ENCODE results near the gene LETM1. TPM values are rescaled to one million over a fixed set of nuclear protein-coding genes. Genes with fewer than 3 reads are reported as not detected.

The LETM1 gene
- total RNA-seq, 2 donors from 2014 or later = 28.3 to 45.2 TPM

GRCh38 chr4:1772853-1773538, 83.0 kb downstream of the LETM1 start:
- H3K36me3 Mint-ChIP-seq = no peaks in the 10 kb centered on the region
- no peak overlapping the region for H3K27ac Mint-ChIP-seq
- H3K9me3 Mint-ChIP-seq = no peaks in the 10 kb centered on the region
- ATAC-seq (no peak), DNase-seq (ENCODE audit: low spot score in 2 of 2) (no peak)

GRCh38 chr4:1771555-1772305, 84.2 kb downstream of the LETM1 start:
- Mint-ChIP-seq H3K36me3 (no peaks in the 10 kb centered on the region), H3K27ac (no peak overlapping the region), H3K9me3 (no peaks in the 10 kb centered on the region)
- DNase-seq (ENCODE audit: low spot score in 2 of 2) (no peak), ATAC-seq (no peak)

GRCh38 chr4:1770791-1771231, 85.1 kb downstream of the LETM1 start:
- Mint-ChIP-seq H3K36me3 (no peaks in the 10 kb centered on the region), H3K9me3 (no peaks in the 10 kb centered on the region), H3K27ac (no peak overlapping the region)
- no peak for ATAC-seq
- DNase-seq (ENCODE audit: low spot score in 2 of 2) = no peak

- DNase-seq (ENCODE audit: low spot score in 2 of 2) (no peak), ATAC-seq (no peak)
- Mint-ChIP-seq H3K27ac (no peak overlapping the region), H3K36me3 (no peaks in the 10 kb centered on the region), H3K9me3 (no peaks in the 10 kb centered on the region)
Observed at GRCh38 chr4:1770245-1770644, 85.7 kb downstream of the LETM1 start.

GRCh38 chr4:1769692-1770091, 86.3 kb downstream of the LETM1 start:
- Mint-ChIP-seq H3K9me3 (no peaks in the 10 kb centered on the region), H3K36me3 (no peaks in the 10 kb centered on the region), H3K27ac (no peak overlapping the region)
- ATAC-seq (no peak), DNase-seq (ENCODE audit: low spot score in 2 of 2) (no peak)

GRCh38 chr4:1768367-1769034, 87.5 kb downstream of the LETM1 start:
- ATAC-seq = no peak
- no peak for DNase-seq (ENCODE audit: low spot score in 2 of 2)

GRCh38 chr4:1767770-1768366, 88.1 kb downstream of the LETM1 start:
- H3K9me3 Mint-ChIP-seq = no peaks in the 10 kb centered on the region
- ATAC-seq (peak in 1 of 2 donors; percentile 72), DNase-seq (ENCODE audit: low spot score in 2 of 2) (no peak)
- no peaks in the 10 kb centered on the region for H3K36me3 Mint-ChIP-seq
- H3K27ac Mint-ChIP-seq = no peak overlapping the region

More at GRCh38 chr4:1768367-1769034, 87.5 kb downstream of the LETM1 start:
- H3K9me3 Mint-ChIP-seq = no peaks in the 10 kb centered on the region
- no peak overlapping the region for H3K27ac Mint-ChIP-seq
- no peaks in the 10 kb centered on the region for H3K36me3 Mint-ChIP-seq

GRCh38 chr4:1767061-1767769, 88.7 kb downstream of the LETM1 start:
- no peaks in the 10 kb centered on the region for H3K9me3 Mint-ChIP-seq
- DNase-seq (ENCODE audit: low spot score in 2 of 2) = no peak
- ATAC-seq = peak in 1 of 2 donors; percentile 31
- no peak overlapping the region for H3K27ac Mint-ChIP-seq
- H3K36me3 Mint-ChIP-seq = no peaks in the 10 kb centered on the region

- Mint-ChIP-seq H3K27ac (no peak overlapping the region), H3K36me3 (no peaks in the 10 kb centered on the region), H3K9me3 (no peaks in the 10 kb centered on the region)
- DNase-seq (ENCODE audit: low spot score in 2 of 2) (no peak), ATAC-seq (peak in 1 of 2 donors; percentile 16)
Observed at GRCh38 chr4:1766106-1767060, 89.6 kb downstream of the LETM1 start.

GRCh38 chr4:1765409-1766072, 90.4 kb downstream of the LETM1 start:
- ATAC-seq (no peak), DNase-seq (ENCODE audit: low spot score in 2 of 2) (no peak)
- H3K36me3 Mint-ChIP-seq = no peaks in the 10 kb centered on the region
- H3K27ac Mint-ChIP-seq = no peak overlapping the region
- no peaks in the 10 kb centered on the region for H3K9me3 Mint-ChIP-seq

GRCh38 chr4:1764670-1765069, 91.3 kb downstream of the LETM1 start:
- no peak for DNase-seq (ENCODE audit: low spot score in 2 of 2)
- no peak for ATAC-seq
- H3K9me3 Mint-ChIP-seq = no peaks in the 10 kb centered on the region
- H3K36me3 Mint-ChIP-seq = no peaks in the 10 kb centered on the region
- H3K27ac Mint-ChIP-seq = no peak overlapping the region

- H3K9me3 Mint-ChIP-seq = no peaks in the 10 kb centered on the region
- H3K27ac Mint-ChIP-seq = no peak overlapping the region
- ATAC-seq (no peak), DNase-seq (ENCODE audit: low spot score in 2 of 2) (no peak)
- no peaks in the 10 kb centered on the region for H3K36me3 Mint-ChIP-seq
Observed at GRCh38 chr4:1763550-1764080, 92.3 kb downstream of the LETM1 start.

- Mint-ChIP-seq H3K36me3 (no peaks in the 10 kb centered on the region), H3K9me3 (no peaks in the 10 kb centered on the region), H3K27ac (no peak overlapping the region)
- no peak for DNase-seq (ENCODE audit: low spot score in 2 of 2)
- no peak for ATAC-seq
Observed at GRCh38 chr4:1763070-1763549, 92.8 kb downstream of the LETM1 start.

GRCh38 chr4:1762264-1763010, 93.5 kb downstream of the LETM1 start:
- no peaks in the 10 kb centered on the region for H3K9me3 Mint-ChIP-seq
- no peak overlapping the region for H3K27ac Mint-ChIP-seq
- ATAC-seq (no peak), DNase-seq (ENCODE audit: low spot score in 2 of 2) (no peak)
- H3K36me3 Mint-ChIP-seq = no peaks in the 10 kb centered on the region
